PC-9 (cell line): ENCODE measurements around the gene SLC5A9. TPM values are rescaled to one million over a fixed set of nuclear protein-coding genes. Genes with fewer than 3 reads are reported as not detected.

Source experiments
- BruUV-seq: library from RNA; stranded (reverse); fragments of 400-500 nt; replicated peaks from 2 replicates; lab custom pipeline; 2021; lab: Mats Ljungman, UMichigan
- CTCF ChIA-PET: fragments of 300-600 bp; sonication (Branson Sonifier 250); formaldehyde crosslinking; loops from one replicate; lab custom pipeline; 2022; ENCODE audit warnings: antibody characterized with exemption; lab: Charles Lee
- POLR2A ChIA-PET: fragments of 300-600 bp; sonication (Branson Sonifier 250); formaldehyde crosslinking; loops from one replicate; lab custom pipeline; 2022; ENCODE audit warnings: antibody characterized with exemption; ENCODE audit not compliant: unreplicated experiment; lab: Charles Lee
- DNase-seq, 2 experiments: peaks; one replicate each; pipeline versions ENCODE4 v3.0.0 to v3.0.0-alpha.2; 2015 to 2022; ENCODE audit warnings: mixed read lengths in 1 of 2
- H2AFZ ChIP-seq: fragments of 200-600 bp; sonication (generic); 2 replicates; pipeline ENCODE4 v1.8.1; 2017; ENCODE audit warnings: antibody characterized with exemption
- H3F3A ChIP-seq: fragments of 200-600 bp; sonication (generic); 2 replicates; pipeline ENCODE4 v1.8.1; 2017; ENCODE audit warnings: antibody characterized with exemption, mild to moderate bottlenecking, low read depth; ENCODE audit not compliant: insufficient read depth
- H3K27ac ChIP-seq: fragments of 200-600 bp; sonication (generic); 2 replicates; pipeline ENCODE4 v1.6.1; 2016; ENCODE audit warnings: mixed run types
- H3K27me3 ChIP-seq: fragments of 200-600 bp; sonication (generic); 2 replicates; pipeline ENCODE4 v1.6.1; 2016; ENCODE audit warnings: low read depth, mixed run types; ENCODE audit not compliant: insufficient read depth
- H3K36me3 ChIP-seq: fragments of 200-600 bp; sonication (generic); 2 replicates; pipeline ENCODE4 v1.6.1; 2016; ENCODE audit warnings: low read depth, mixed run types
- H3K4me1 ChIP-seq: fragments of 200-600 bp; sonication (generic); replicated peaks from 2 replicates; pipeline ENCODE4 v1.6.1; 2016; ENCODE audit warnings: mixed run types; ENCODE audit not compliant: insufficient read depth
- H3K4me2 ChIP-seq: fragments of 200-600 bp; sonication (generic); 2 replicates; pipeline ENCODE4 v1.6.1; 2017; ENCODE audit warnings: mixed run types
- H3K4me3 ChIP-seq: fragments of 200-600 bp; sonication (generic); 2 replicates; pipeline ENCODE4 v1.6.1; 2016; ENCODE audit warnings: mixed run types
- H3K79me2 ChIP-seq: fragments of 200-600 bp; sonication (generic); 2 replicates; pipeline ENCODE4 v1.6.1; 2017; ENCODE audit warnings: low read depth, mixed run types
- H3K9me2 ChIP-seq: fragments of 200-600 bp; sonication (generic); 2 replicates; pipeline ENCODE4 v1.8.1; 2017; ENCODE audit warnings: mild to moderate bottlenecking; ENCODE audit not compliant: insufficient read depth
- H3K9me3 ChIP-seq: fragments of 200-600 bp; sonication (generic); 2 replicates; pipeline ENCODE4 v1.8.1; 2016; ENCODE audit warnings: low read depth; ENCODE audit not compliant: insufficient read depth
- H4K20me1 ChIP-seq: fragments of 200-600 bp; sonication (generic); 2 replicates; pipeline ENCODE4 v1.8.1; 2017; ENCODE audit not compliant: insufficient read depth
- EZH2 ChIP-seq: fragments of 200-600 bp; sonication (generic); IDR thresholded peaks from 2 replicates; pipeline ENCODE4 v1.8.0; 2017; ENCODE audit warnings: antibody characterized with exemption, low read depth
- intact Hi-C: fragments of 100-400 bp; cut with micrococcal nuclease; formaldehyde crosslinking; loops from one replicate; pipeline ENCODE4 v1.10.0; 2022; ENCODE audit not compliant: unreplicated experiment
- total RNA-seq: library from RNA; stranded (reverse); gene quantifications from 2 replicates; pipeline ENCODE4 v1.2.3, GENCODE V29; 2021
- TF ChIP-seq, protein P1 (sequence below): fragments of 200-600 bp; sonication (generic); conservative IDR thresholded peaks from 2 replicates; pipeline ENCODE4 v1.6.1; 2017; ENCODE audit warnings: mixed run types, antibody characterized with exemption, mild to moderate bottlenecking, moderate library complexity

SLC5A9 gene
- total RNA-seq, 1 experiment from 2014 or later = not detected

DNA sequence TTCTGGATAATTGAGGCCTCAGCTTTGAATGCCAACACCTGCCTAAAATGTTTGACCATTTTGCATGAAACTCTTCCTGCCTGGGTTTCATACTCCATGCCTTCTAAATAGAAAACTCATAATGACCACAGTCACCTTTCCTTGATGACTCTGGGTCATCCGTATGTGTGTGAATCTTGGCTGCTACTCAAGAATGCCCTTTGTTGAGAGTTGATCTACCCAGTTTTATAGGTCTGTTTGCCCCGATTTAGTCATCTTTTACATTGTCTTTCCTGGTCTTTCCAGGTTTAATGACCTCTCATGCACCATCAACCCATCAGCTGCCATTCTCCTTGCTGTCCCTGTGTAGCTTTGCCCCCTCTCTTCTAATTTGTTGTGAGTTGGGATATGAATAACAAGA lies 2.7 kb upstream of the SLC5A9 start:
- no peak for DNase-seq
- POLR2A ChIA-PET = no interaction called here
- CTCF ChIA-PET = no interaction called here

DNA sequence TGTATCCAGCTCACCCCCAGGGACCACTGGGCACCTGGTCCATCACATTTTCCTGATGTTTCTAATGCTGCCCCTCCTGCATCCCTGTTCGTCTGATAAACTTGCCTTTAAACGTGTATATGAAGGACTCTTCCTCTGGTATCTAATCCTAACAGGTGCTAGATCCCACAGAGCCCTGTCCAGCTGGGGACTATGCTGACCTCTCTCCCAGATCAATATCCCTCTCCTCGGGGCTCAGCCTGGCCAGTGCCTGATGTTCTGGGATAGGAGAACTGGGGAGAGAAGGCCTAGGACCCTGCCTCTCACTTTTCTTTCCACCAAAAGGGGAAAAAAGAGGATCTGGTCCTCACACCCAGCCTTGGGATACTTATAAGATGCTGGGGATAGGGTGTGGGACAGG lies 1.4 kb upstream of the SLC5A9 start:
- Histone ChIP-seq H3K36me3 (no peaks in the 10 kb centered on the region), H3K4me3 (no peak overlapping the region), H3K79me2 (no peaks in the 10 kb centered on the region), H2AFZ (no peak overlapping the region), H3K27ac (no peak overlapping the region), H3K9me3 (no peaks in the 10 kb centered on the region), H3K27me3 (peaks cover 13% of the 10 kb centered on the region; the same call in 1 of the 2 replicates), H3K4me2 (no peak overlapping the region), H3K9me2 (no peaks in the 10 kb centered on the region), H3K4me1 (no peaks in the 10 kb centered on the region), H3F3A (no peaks in the 10 kb centered on the region), H4K20me1 (no peaks in the 10 kb centered on the region)
- TF ChIP-seq EZH2 = no peak
- CTCF ChIA-PET = no interaction called here
- BruUV-seq = no TSS peak
- intact Hi-C loops = no loop called here
- no peak for DNase-seq
- POLR2A ChIA-PET = no interaction called here

More for the DNA sequence above, 2.7 kb upstream of the SLC5A9 start:
- no peaks in the 10 kb centered on the region for H3F3A ChIP-seq
- H3K36me3 ChIP-seq = no peaks in the 10 kb centered on the region
- H3K4me1 ChIP-seq = no peaks in the 10 kb centered on the region
- H3K9me2 ChIP-seq = no peaks in the 10 kb centered on the region
- TF ChIP-seq, protein P1, sequence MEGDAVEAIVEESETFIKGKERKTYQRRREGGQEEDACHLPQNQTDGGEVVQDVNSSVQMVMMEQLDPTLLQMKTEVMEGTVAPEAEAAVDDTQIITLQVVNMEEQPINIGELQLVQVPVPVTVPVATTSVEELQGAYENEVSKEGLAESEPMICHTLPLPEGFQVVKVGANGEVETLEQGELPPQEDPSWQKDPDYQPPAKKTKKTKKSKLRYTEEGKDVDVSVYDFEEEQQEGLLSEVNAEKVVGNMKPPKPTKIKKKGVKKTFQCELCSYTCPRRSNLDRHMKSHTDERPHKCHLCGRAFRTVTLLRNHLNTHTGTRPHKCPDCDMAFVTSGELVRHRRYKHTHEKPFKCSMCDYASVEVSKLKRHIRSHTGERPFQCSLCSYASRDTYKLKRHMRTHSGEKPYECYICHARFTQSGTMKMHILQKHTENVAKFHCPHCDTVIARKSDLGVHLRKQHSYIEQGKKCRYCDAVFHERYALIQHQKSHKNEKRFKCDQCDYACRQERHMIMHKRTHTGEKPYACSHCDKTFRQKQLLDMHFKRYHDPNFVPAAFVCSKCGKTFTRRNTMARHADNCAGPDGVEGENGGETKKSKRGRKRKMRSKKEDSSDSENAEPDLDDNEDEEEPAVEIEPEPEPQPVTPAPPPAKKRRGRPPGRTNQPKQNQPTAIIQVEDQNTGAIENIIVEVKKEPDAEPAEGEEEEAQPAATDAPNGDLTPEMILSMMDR = no peak
- TF ChIP-seq EZH2 = no peak
- H3K79me2 ChIP-seq = no peaks in the 10 kb centered on the region
- H3K27me3 ChIP-seq = peaks cover 17% of the 10 kb centered on the region
- H3K9me3 ChIP-seq = no peaks in the 10 kb centered on the region
- no peak overlapping the region for H3K4me3 ChIP-seq
- no peak overlapping the region for H3K27ac ChIP-seq
- H4K20me1 ChIP-seq = no peaks in the 10 kb centered on the region
- intact Hi-C loops = no loop called here
- H3K4me2 ChIP-seq = no peak overlapping the region
- BruUV-seq = no TSS peak
- H2AFZ ChIP-seq = no peak overlapping the region

DNA sequence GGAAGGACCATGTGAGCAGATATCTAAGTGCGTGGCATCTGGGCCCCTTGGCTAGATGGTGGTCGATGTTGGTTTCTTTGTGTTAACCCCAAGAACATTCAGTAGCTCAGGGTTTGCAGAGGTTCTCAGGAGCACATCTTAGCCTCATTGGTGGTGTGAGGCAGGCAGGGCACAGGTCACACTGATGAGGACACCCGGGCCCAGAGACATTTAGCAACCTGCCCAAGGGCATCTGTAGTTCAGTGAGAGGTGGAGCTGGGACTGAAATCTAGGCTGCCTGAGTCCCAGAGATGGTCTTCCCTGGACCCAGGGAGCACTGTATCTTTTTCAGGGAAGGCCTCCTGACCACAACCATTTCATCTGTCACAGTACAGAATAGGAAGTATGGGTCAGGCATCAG lies 859 bp upstream of the SLC5A9 start:
- TF ChIP-seq, protein P1 = no peak
- TF ChIP-seq EZH2 = no peak
- no peak for DNase-seq
- Histone ChIP-seq H3K79me2 (no peaks in the 10 kb centered on the region), H4K20me1 (no peaks in the 10 kb centered on the region), H3K4me3 (no peak overlapping the region), H3F3A (no peaks in the 10 kb centered on the region), H3K27ac (no peak overlapping the region), H3K36me3 (no peaks in the 10 kb centered on the region), H2AFZ (no peak overlapping the region), H3K4me2 (no peak overlapping the region), H3K9me2 (no peaks in the 10 kb centered on the region), H3K9me3 (no peaks in the 10 kb centered on the region), H3K4me1 (no peaks in the 10 kb centered on the region), H3K27me3 (peaks cover 13% of the 10 kb centered on the region; the same call in 1 of the 2 replicates)
- POLR2A ChIA-PET = no interaction called here
- intact Hi-C loops = no loop called here
- no TSS peak for BruUV-seq
- CTCF ChIA-PET = no interaction called here
